ENCODE data around the gene HTD2. TPM values are rescaled to one million over a fixed set of nuclear protein-coding genes. Genes with fewer than 3 reads are reported as not detected.
"Not testable (repeated sequence)": the region's sequence is repeated elsewhere in the genome, so short reads cannot be mapped to it uniquely, and the experiment has no call there.

The HTD2 gene
- total and polyA plus RNA-seq, 2 donors (not counting 1 experiment from before 2014, with no cell fraction given): 4.2 to 8.8 TPM

DNA sequence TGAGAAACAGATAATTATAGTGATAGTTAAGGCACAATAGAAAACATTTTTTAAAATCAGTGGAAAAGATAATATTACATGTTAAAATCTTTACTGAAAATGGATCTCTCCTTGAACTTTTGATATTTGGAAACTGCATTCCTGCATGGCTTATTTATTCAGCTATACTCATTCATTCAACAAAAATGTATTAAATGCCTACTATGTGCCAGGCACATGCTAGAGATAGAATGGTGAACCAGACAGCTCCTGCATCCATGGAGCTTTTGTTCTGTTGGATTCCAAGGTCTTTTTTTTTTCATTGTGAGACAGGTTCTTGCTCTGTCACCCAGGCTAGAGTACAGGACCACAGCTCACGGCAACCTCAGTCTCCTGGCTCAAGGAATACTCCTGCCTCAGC lies 30.9 kb downstream of the HTD2 start:
- TF ChIP-seq, protein P1, sequence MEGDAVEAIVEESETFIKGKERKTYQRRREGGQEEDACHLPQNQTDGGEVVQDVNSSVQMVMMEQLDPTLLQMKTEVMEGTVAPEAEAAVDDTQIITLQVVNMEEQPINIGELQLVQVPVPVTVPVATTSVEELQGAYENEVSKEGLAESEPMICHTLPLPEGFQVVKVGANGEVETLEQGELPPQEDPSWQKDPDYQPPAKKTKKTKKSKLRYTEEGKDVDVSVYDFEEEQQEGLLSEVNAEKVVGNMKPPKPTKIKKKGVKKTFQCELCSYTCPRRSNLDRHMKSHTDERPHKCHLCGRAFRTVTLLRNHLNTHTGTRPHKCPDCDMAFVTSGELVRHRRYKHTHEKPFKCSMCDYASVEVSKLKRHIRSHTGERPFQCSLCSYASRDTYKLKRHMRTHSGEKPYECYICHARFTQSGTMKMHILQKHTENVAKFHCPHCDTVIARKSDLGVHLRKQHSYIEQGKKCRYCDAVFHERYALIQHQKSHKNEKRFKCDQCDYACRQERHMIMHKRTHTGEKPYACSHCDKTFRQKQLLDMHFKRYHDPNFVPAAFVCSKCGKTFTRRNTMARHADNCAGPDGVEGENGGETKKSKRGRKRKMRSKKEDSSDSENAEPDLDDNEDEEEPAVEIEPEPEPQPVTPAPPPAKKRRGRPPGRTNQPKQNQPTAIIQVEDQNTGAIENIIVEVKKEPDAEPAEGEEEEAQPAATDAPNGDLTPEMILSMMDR (IDR thresholded peaks at IDR 0.05): no peak
- no peak for TF ChIP-seq EZH2 (IDR thresholded peaks at IDR 0.05; ENCODE audit: borderline replicate concordance, insufficient read depth, low read depth, low read length, poor library complexity, severe bottlenecking)
- Histone ChIP-seq H4K20me1 (ENCODE audit: control insufficient read depth, insufficient read depth, low read length, poor library complexity, severe bottlenecking) (peaks cover 3% of the 10 kb centered on the region), H3K27ac (ENCODE audit: low read length in 2 of 2) (peak overlapping the region; percentile 20 to 67), H3K4me2 (replicated peaks; ENCODE audit: low read depth, low read length, poor library complexity, severe bottlenecking) (peak overlapping the region; percentile 41), H3K9me3 (ENCODE audit: control extremely low read depth in 1 of 3, control insufficient read depth in 2 of 3, insufficient read depth in 1 of 3, low read length in 2 of 3) (peaks cover 0 to 11% (median 0%) of the 10 kb centered on the region in 3 donors), H3K4me1 (ENCODE audit: control insufficient read depth in 2 of 2, insufficient read depth in 2 of 2, low read length in 2 of 2) (peaks cover 69 to 80% of the 10 kb centered on the region in 2 donors), H3K79me2 (ENCODE audit: control insufficient read depth, insufficient read depth, low read length) (peaks cover 99% of the 10 kb centered on the region), H3K36me3 (replicated peaks in 1 of 2; ENCODE audit: control extremely low read depth in 1 of 2, control insufficient read depth in 1 of 2, extremely low read depth in 1 of 2, insufficient read depth in 2 of 2, low read length in 1 of 2) (peaks cover 2% of the 10 kb centered on the region in 2 experiments), H3K4me3 (ENCODE audit: control extremely low read depth in 1 of 5, extremely low read depth in 1 of 5, insufficient read depth in 1 of 5, low read depth in 2 of 5, low read length in 4 of 5) (no peak overlapping the region), H3K9ac (ENCODE audit: low read length) (peak overlapping the region; percentile 18), H2AFZ (ENCODE audit: insufficient read depth, low read depth, low read length, poor library complexity, severe bottlenecking) (no peak overlapping the region), H3K27me3 (replicated peaks in 1 of 4; ENCODE audit: control extremely low read depth in 1 of 4, control insufficient read depth in 3 of 4, insufficient read depth in 4 of 4, low read length in 3 of 4) (no peaks in the 10 kb centered on the region)
- Mint-ChIP-seq H3K4me3 (no peak overlapping the region), H3K27me3 (no peaks in the 10 kb centered on the region), H3K9me3 (ENCODE audit: insufficient read depth) (no peaks in the 10 kb centered on the region), H3K4me1 (peaks cover 67% of the 10 kb centered on the region), H3K27ac (peak overlapping the region; percentile 76)
- DNase-seq (no peak), ATAC-seq (ENCODE audit: low read depth) (no peak)
- POLR2A ChIA-PET: interaction anchor here (0.6 to 11.4 kb wide), 3 partner anchors 11 to 97 kb away, joined by 4 to 182 read pairs (median 5); no protein-coding TSS in a partner anchor
- no CpG with 5 or more reads among the region's 1 CpG for WGBS (ENCODE audit: insufficient coverage)
- CTCF ChIA-PET: interaction anchor here (0.7 to 10.2 kb wide), 10 partner anchors 13 to 155 kb away, joined by 3 to 349 read pairs (median 5); partner anchors contain the start of gene KCTD6
- intact Hi-C loops (cut with micrococcal nuclease): no loop called here

DNA sequence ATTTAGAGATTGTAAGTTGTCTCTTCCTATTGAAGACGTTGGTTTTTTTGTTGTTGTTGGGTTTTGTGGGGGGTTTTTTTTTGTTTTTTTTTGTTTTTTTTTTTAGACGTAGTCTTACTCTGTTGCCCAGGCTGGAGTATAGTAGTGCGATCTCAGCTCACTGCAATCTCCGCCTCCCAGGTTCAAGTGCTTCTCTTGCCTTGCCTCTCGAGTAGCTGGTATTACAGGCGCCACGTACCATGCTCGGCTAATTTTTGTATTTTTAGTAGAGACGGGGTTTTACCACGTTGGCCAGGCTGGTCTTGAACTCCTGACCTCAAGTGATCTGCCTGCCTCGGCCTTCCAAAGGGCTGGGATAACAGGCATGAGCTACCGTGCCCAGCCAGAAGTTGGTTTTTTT lies 32.8 kb downstream of the HTD2 start:
- not testable (repeated sequence) for H3K27me3 ChIP-seq (replicated peaks in 1 of 4; ENCODE audit: control extremely low read depth in 1 of 4, control insufficient read depth in 3 of 4, insufficient read depth in 4 of 4, low read length in 3 of 4); H4K20me1 ChIP-seq (ENCODE audit: control insufficient read depth, insufficient read depth, low read length, poor library complexity, severe bottlenecking); H3K9me3 Mint-ChIP-seq (ENCODE audit: insufficient read depth); DNase-seq; H3K27me3 Mint-ChIP-seq; ATAC-seq (ENCODE audit: low read depth); H3K9ac ChIP-seq (ENCODE audit: low read length)
- Histone ChIP-seq H2AFZ (ENCODE audit: insufficient read depth, low read depth, low read length, poor library complexity, severe bottlenecking) (peak overlapping the region; percentile 30), H3K27ac (ENCODE audit: low read length in 2 of 2) (peak overlapping the region; percentile 65 to 85), H3K4me3 (ENCODE audit: control extremely low read depth in 1 of 5, extremely low read depth in 1 of 5, insufficient read depth in 1 of 5, low read depth in 2 of 5, low read length in 4 of 5) (peak overlapping the region in 1 of 5 experiments; percentile 11), H3K79me2 (ENCODE audit: control insufficient read depth, insufficient read depth, low read length) (peaks cover 100% of the 10 kb centered on the region), H3K9me3 (ENCODE audit: control extremely low read depth in 1 of 3, control insufficient read depth in 2 of 3, insufficient read depth in 1 of 3, low read length in 2 of 3) (peaks cover 0 to 11% (median 0%) of the 10 kb centered on the region in 3 donors), H3K4me1 (ENCODE audit: control insufficient read depth in 2 of 2, insufficient read depth in 2 of 2, low read length in 2 of 2) (peaks cover 81 to 92% of the 10 kb centered on the region in 2 donors), H3K36me3 (replicated peaks in 1 of 2; ENCODE audit: control extremely low read depth in 1 of 2, control insufficient read depth in 1 of 2, extremely low read depth in 1 of 2, insufficient read depth in 2 of 2, low read length in 1 of 2) (peaks cover 2 to 11% of the 10 kb centered on the region in 2 experiments), H3K4me2 (replicated peaks; ENCODE audit: low read depth, low read length, poor library complexity, severe bottlenecking) (peak overlapping the region; percentile 55)
- WGBS (ENCODE audit: insufficient coverage): 2% methylated on average over 9 of the region's 12 CpGs
- ChIA-PET POLR2A (interaction anchor here (0.5 to 11.4 kb wide), 4 partner anchors 12 to 161 kb away, joined by 3 to 182 read pairs (median 4); no protein-coding TSS in a partner anchor), CTCF (interaction anchor here (0.6 to 10.2 kb wide), 7 partner anchors 11 to 165 kb away, joined by 3 to 349 read pairs (median 7); partner anchors contain the start of gene KCTD6)
- H3K4me1 Mint-ChIP-seq: peaks cover 78% of the 10 kb centered on the region
- intact Hi-C loops (cut with micrococcal nuclease): loop anchor here (1.0 kb wide), 1 partner anchor 10 kb away; no protein-coding TSS in a partner anchor
- H3K4me3 Mint-ChIP-seq: peak overlapping the region; percentile 75
- H3K27ac Mint-ChIP-seq: peak overlapping the region; percentile 91

Data from B cell (primary cell).